GM23248 (cell line): ENCODE results near the gene CYP11A1. TPM values are rescaled to one million over a fixed set of nuclear protein-coding genes. Genes with fewer than 3 reads are reported as not detected.
A peak's percentile ranks its signal among the peaks of the same experiment; 100 is the strongest.

Experiments
- DNase-seq: peaks from one replicate; pipeline ENCODE4 v3.0.0-alpha.2; 2015
- H2AFZ ChIP-seq: fragments of 200-600 bp; sonication (generic); 2 replicates; pipeline ENCODE4 v1.6.1; 2016; ENCODE audit warnings: antibody characterized with exemption
- H3F3A ChIP-seq: fragments of 200-600 bp; sonication (generic); 2 replicates; pipeline ENCODE4 v1.6.1; 2016; ENCODE audit warnings: mild to moderate bottlenecking, antibody characterized with exemption, mixed run types; ENCODE audit not compliant: insufficient read depth
- H3K27ac ChIP-seq: fragments of 200-600 bp; sonication (generic); 2 replicates; pipeline ENCODE4 v1.5.1; 2016; ENCODE audit warnings: mild to moderate bottlenecking
- H3K27me3 ChIP-seq: fragments of 200-600 bp; sonication (generic); replicated peaks from 2 replicates; pipeline ENCODE4 v1.6.1; 2016; ENCODE audit warnings: mild to moderate bottlenecking; ENCODE audit not compliant: insufficient read depth
- H3K36me3 ChIP-seq: fragments of 200-600 bp; sonication (generic); 2 replicates; pipeline ENCODE4 v1.6.1; 2016; ENCODE audit warnings: low read depth, mild to moderate bottlenecking
- H3K4me1 ChIP-seq: fragments of 200-600 bp; sonication (generic); 2 replicates; pipeline ENCODE4 v1.6.1; 2016; ENCODE audit warnings: mild to moderate bottlenecking; ENCODE audit not compliant: insufficient read depth
- H3K4me2 ChIP-seq: fragments of 200-600 bp; sonication (generic); one replicate; pipeline ENCODE4 v1.6.1; 2016; ENCODE audit warnings: mild to moderate bottlenecking; ENCODE audit not compliant: unreplicated experiment
- H3K4me3 ChIP-seq: fragments of 200-600 bp; sonication (generic); 2 replicates; pipeline ENCODE4 v1.5.1; 2016; ENCODE audit warnings: mild to moderate bottlenecking
- H3K79me2 ChIP-seq: fragments of 200-600 bp; sonication (generic); 2 replicates; pipeline ENCODE4 v1.6.1; 2016; ENCODE audit warnings: mild to moderate bottlenecking; ENCODE audit not compliant: insufficient read depth
- H3K9ac ChIP-seq: fragments of 200-600 bp; sonication (generic); 2 replicates; pipeline ENCODE4 v1.6.1; 2016; ENCODE audit warnings: mild to moderate bottlenecking
- H3K9me2 ChIP-seq: fragments of 200-600 bp; sonication (generic); 2 replicates; pipeline ENCODE4 v1.6.1; 2016; ENCODE audit warnings: mixed run types, mild to moderate bottlenecking, moderate library complexity; ENCODE audit not compliant: insufficient read depth
- H3K9me3 ChIP-seq: fragments of 200-600 bp; sonication (generic); one replicate; pipeline ENCODE4 v1.6.1; 2017; ENCODE audit warnings: low read depth
- H4K20me1 ChIP-seq: fragments of 200-600 bp; sonication (generic); 2 replicates; pipeline ENCODE4 v1.6.0; 2016; ENCODE audit not compliant: insufficient read depth
- EZH2 ChIP-seq: fragments of 200-600 bp; sonication (generic); IDR thresholded peaks from 2 replicates; pipeline ENCODE4 v1.6.1; 2018; ENCODE audit warnings: antibody characterized with exemption, mild to moderate bottlenecking; ENCODE audit not compliant: insufficient read depth, poor library complexity, severe bottlenecking
- EZH2phosphoT487 ChIP-seq: fragments of 200-600 bp; sonication (generic); IDR thresholded peaks from 2 replicates; pipeline ENCODE4 v1.6.1; 2018; ENCODE audit warnings: antibody characterized with exemption, moderate library complexity, mild to moderate bottlenecking, low read depth; ENCODE audit not compliant: insufficient read depth
- WGBS, 2 experiments: methylation state at CpG; one replicate each; pipeline ENCODE4 v1.1.6; 2015 to 2017; ENCODE audit warnings: low lambda C conversion rate in 2 of 2, low coverage in 1 of 2; ENCODE audit errors: missing lambda C conversion rate in 2 of 2; 5-methylcytosine and 5-hydroxymethylcytosine counted together
- in situ Hi-C: fragments of 300-500 bp; cut with MboI; formaldehyde crosslinking; loops from 2 replicates; pipeline ENCODE4 v1.15.0; 2020
- polyA plus RNA-seq: library from polyadenylated mRNA; unstranded; fragments of >200 nt; fragmentation: Nextera tagmentation; extraction: Ambion mirVana; gene quantifications from 2 replicates; pipeline ENCODE4 v1.2.1, GENCODE V29; 2016
- total RNA-seq: library from RNA; depleted of rRNA; stranded (reverse); fragments of >200 nt; shearing (Covaris generic); gene quantifications from 2 replicates; pipeline ENCODE4 v1.2.3, GENCODE V29; 2014

The CYP11A1 gene
- total and polyA plus RNA-seq, 2 experiments from 2014 or later: 0.32 to 1.2 TPM

GRCh38 chr15:74314795-74315438, 52.5 kb downstream of the CYP11A1 start:
- Histone ChIP-seq H3K4me1 (peaks cover 32% of the 10 kb centered on the region), H3K9me2 (no peaks in the 10 kb centered on the region), H3K27ac (no peak overlapping the region), H3K36me3 (no peaks in the 10 kb centered on the region), H3K4me3 (no peak overlapping the region), H3K79me2 (no peaks in the 10 kb centered on the region), H3K9ac (no peak overlapping the region), H3K9me3 (no peaks in the 10 kb centered on the region), H3K27me3 (no peaks in the 10 kb centered on the region), H2AFZ (no peak overlapping the region), H4K20me1 (no peaks in the 10 kb centered on the region), H3F3A (peaks cover 11% of the 10 kb centered on the region; the same call in 1 of the 2 replicates), H3K4me2 (no peak overlapping the region)
- DNase-seq: no peak
- TF ChIP-seq EZH2phosphoT487 (no peak), EZH2 (no peak)
- in situ Hi-C loops: no loop called here
- 75 to 78% methylated on average over 12 to 13 of the region's 13 CpGs for WGBS, 2 experiments

- H3K79me2 ChIP-seq: no peaks in the 10 kb centered on the region
- H3K36me3 ChIP-seq: no peaks in the 10 kb centered on the region
- 83 to 84% methylated on average over 7 of the region's 7 CpGs for WGBS, 2 experiments
- TF ChIP-seq EZH2 (no peak), EZH2phosphoT487 (no peak)
- no peaks in the 10 kb centered on the region for H3K9me2 ChIP-seq
- no peak overlapping the region for H3K4me2 ChIP-seq
- H3K27me3 ChIP-seq: no peaks in the 10 kb centered on the region
- no peak for DNase-seq
- H3K9ac ChIP-seq: no peak overlapping the region
- no peaks in the 10 kb centered on the region for H4K20me1 ChIP-seq
- no peak overlapping the region for H3K27ac ChIP-seq
- no peaks in the 10 kb centered on the region for H3K9me3 ChIP-seq
- in situ Hi-C loops: no loop called here
- H3F3A ChIP-seq: peaks cover 11% of the 10 kb centered on the region; the same call in 1 of the 2 replicates
- no peak overlapping the region for H2AFZ ChIP-seq
- no peak overlapping the region for H3K4me3 ChIP-seq
- H3K4me1 ChIP-seq: peaks cover 23% of the 10 kb centered on the region
These were observed 53.6 kb downstream of the CYP11A1 start for GRCh38 chr15:74313889-74314288.

- WGBS, 2 experiments: 93 to 95% methylated on average over 9 of the region's 9 CpGs
- H3K27me3 ChIP-seq: no peaks in the 10 kb centered on the region
- H3K4me1 ChIP-seq: peaks cover 11% of the 10 kb centered on the region
- no peak overlapping the region for H3K4me3 ChIP-seq
- no peak overlapping the region for H2AFZ ChIP-seq
- H3K4me2 ChIP-seq: no peak overlapping the region
- no peaks in the 10 kb centered on the region for H3K9me3 ChIP-seq
- DNase-seq: no peak
- H3F3A ChIP-seq: peaks cover 10% of the 10 kb centered on the region; the same call in 1 of the 2 replicates
- no peaks in the 10 kb centered on the region for H3K36me3 ChIP-seq
- no peaks in the 10 kb centered on the region for H4K20me1 ChIP-seq
- TF ChIP-seq EZH2phosphoT487 (no peak), EZH2 (no peak)
- H3K79me2 ChIP-seq: no peaks in the 10 kb centered on the region
- H3K9ac ChIP-seq: no peak overlapping the region
- in situ Hi-C loops: no loop called here
- no peaks in the 10 kb centered on the region for H3K9me2 ChIP-seq
- no peak overlapping the region for H3K27ac ChIP-seq
These were observed 54.9 kb downstream of the CYP11A1 start for GRCh38 chr15:74312445-74313007.

- H2AFZ ChIP-seq: no peak overlapping the region
- H3K36me3 ChIP-seq: no peaks in the 10 kb centered on the region
- H4K20me1 ChIP-seq: no peaks in the 10 kb centered on the region
- H3K27ac ChIP-seq: no peak overlapping the region
- DNase-seq: peak; percentile 21
- H3K79me2 ChIP-seq: no peaks in the 10 kb centered on the region
- no peaks in the 10 kb centered on the region for H3K9me2 ChIP-seq
- H3K4me1 ChIP-seq: peaks cover 4% of the 10 kb centered on the region; the same call in 1 of the 2 replicates
- no peak overlapping the region for H3K4me2 ChIP-seq
- WGBS, 2 experiments: 81 to 85% methylated on average over 13 of the region's 13 CpGs
- peaks cover 4% of the 10 kb centered on the region; the same call in 1 of the 2 replicates for H3F3A ChIP-seq
- in situ Hi-C loops: no loop called here
- H3K9ac ChIP-seq: no peak overlapping the region
- TF ChIP-seq EZH2 (no peak), EZH2phosphoT487 (no peak)
- H3K27me3 ChIP-seq: no peaks in the 10 kb centered on the region
- no peaks in the 10 kb centered on the region for H3K9me3 ChIP-seq
- H3K4me3 ChIP-seq: no peak overlapping the region
These were observed 55.6 kb downstream of the CYP11A1 start for GRCh38 chr15:74311734-74312444.
